HCEC 1CT (cell line): ENCODE data around the gene PIRT.

Experiments
- DNase-seq: peaks from one replicate; pipeline ENCODE4 v3.0.0-alpha.2; 2017

Gene PIRT

DNA sequence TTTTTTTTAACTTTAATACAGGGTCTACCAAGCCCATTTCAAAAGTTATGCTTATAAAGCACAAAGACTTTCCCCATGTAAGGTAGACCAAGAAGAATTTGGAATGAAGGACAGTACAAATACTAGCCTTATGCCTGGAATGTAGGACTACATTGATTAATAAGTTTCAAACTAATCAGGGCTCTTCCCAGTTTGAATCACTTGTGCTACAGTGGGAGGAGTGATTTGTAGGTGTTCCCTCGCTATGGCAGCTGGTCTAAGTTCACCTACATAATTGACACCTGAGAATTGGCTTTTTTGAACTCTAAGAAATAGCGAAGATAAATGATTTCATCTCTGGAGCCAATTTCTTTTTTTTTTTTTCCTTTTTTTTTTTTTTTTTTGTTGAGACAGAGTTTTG lies 52.6 kb downstream of the PIRT start:
- no peak for DNase-seq

DNA sequence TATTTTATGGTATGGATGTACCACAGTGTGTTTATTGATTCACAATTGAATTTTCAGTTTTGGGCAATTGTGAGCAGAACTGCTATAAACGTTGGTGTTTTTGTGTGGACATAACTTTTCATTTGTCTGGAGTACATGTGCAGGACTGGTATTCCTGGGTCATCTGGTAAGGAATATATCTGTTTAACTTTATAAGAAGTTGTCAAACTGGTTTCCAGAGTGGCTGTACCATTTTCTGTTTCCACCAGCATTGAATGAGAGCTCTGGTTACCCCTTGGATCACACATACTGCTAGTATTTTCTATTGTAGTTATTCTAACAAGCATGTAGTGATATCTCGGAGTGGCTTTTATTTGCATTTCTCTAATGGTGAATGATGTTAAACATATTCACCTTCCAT lies 58.3 kb downstream of the PIRT start:
- no peak for DNase-seq

DNA sequence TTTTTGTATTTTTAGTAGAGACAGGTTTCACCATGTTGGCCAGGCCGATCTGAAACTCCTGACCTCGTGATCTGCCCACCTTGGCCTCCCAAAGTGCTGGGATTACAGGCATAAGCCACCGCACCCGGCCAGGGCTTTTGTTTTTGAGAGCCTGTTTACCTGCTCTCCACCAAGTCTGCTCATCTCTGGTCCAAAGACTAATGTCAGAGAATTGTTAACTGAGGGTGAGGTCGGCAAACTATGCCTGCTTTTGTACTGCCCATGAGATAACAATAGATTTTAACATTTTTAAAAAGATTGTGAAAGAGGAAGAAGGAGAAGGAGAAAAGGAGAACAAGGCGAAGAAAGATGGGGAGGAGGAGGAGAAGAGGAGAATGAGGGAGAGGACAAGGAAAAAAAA lies 60.0 kb downstream of the PIRT start:
- no peak for DNase-seq

DNA sequence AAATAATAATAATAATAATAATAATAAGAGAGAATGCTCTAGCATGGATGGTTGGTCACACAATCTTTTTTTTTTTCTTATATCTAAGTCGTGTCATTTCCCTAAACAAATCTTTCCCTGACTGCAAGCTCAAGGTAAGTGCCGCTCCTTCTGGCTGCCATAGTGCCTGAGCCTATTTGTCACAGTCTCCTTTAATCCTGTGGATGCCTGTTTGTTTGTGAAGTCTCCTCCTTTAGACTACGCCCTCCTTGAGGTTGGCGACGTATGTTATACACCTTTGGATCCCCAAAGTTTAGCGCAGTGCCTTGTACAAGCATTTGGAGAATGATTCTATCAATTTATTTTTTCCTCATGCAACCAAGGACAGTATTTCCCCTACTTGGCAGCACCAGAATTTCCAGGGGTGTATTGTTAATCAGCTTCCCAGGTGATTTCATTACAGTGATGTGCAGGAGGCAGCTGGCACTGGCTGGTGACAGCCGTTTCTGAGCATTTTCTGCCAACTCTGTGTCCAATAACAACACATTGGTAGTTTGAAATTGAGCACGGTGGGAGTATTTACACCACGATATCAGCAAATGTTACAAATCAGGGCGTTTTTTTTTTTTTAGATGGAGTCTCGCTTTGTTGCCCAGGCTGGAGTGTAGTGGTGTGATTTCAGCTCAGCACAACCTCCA lies 60.6 kb downstream of the PIRT start:
- DNase-seq = no peak

DNA sequence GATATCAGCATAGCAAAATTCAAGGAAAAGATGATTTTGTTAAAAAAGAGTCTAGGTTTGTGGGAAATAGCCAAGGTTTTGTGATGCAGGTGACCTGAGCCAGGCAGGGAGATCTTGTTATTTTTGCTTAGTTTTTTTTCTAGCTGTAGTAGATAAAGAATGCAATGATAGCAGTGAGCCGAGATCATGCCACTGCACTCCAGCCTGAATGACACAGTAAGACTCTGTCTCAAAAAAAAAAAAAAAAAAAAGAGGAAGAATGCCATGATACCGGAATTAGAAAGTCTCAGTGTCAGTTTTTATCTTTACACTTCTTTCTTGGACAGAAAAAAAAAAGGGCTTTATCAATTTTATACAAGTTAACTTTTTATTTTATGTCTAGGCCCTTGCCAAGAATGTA lies 61.5 kb downstream of the PIRT start:
- DNase-seq = no peak

DNA sequence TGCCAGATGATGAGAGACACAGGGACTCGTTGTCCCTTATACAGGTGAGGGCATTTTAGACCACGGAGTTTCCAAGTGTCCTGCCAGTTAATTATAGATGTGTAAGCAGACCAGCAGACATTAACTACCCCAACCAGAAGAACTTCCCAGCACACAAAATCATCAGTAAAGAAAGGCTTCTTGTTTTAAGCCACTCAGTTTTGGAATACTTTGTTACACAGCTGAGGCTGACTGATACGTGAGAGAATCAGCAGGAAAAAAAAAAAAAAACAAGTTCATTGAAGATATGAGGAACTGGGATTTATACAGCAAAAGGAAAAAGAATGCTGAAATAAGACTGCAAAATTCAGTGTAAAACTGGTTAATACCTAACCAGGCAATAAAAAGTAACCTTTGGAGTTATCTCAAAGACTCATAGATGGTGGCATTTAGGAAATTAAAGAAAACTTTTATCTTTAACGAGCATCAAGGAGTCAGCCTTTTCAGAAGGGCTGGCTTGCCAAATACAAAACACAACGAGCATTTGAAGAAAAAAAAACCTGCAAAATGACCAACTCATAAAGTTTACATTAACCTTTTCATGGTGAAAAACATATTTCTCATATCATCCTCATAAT lies 62.0 kb downstream of the PIRT start:
- no peak for DNase-seq

DNA sequence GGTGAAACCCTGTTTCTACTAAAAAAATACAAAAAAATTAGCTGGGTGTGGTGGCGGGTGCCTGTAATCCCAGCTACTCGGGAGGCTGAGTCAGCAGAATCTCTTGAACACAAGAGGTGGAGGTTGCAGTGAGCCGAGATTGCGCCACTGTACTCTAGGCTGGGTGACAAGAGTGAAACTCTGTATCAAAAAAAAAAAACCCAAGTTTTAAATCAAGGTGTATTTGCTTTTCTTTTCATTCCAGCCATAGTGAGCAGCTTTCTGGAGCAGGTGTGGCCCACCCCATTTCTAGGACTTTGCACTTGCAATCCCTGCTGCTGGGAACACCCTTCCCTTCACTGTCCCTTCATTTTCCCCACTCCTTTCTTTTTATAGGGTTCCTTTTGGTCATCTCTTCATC lies 62.8 kb downstream of the PIRT start:
- DNase-seq = no peak

DNA sequence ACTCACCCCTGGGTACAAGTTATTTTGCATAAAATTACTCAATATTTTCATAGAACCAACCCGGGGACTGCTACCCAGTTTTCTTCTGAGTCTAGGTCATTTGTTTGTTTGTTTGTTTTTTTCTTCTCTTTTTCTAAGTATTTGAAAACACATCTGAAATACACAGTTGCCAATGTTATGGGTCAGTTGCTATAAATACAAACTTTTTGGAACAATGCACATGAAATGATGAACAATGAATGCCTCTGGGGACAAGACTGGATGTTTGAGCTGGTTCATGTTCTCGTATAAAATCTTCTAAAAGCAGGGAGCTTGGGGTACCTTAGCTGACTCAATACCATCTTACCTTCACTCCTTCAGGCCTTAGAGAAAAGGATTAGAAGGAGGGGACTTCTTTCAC lies 64.5 kb downstream of the PIRT start:
- DNase-seq = no peak
